Osteoblast (primary cell): ENCODE data around the gene WDR55. TPM values are rescaled to one million over a fixed set of nuclear protein-coding genes. Genes with fewer than 3 reads are reported as not detected.
"Not testable (repeated sequence)": the region's sequence is repeated elsewhere in the genome, so short reads cannot be mapped to it uniquely, and the experiment has no call there.

ENCODE experiments used
- DNase-seq: peaks from one replicate; pipeline ENCODE4 v3.0.0; 2011; ENCODE audit warnings: low spot score, mixed read lengths; ENCODE audit not compliant: insufficient read length; ENCODE audit errors: missing footprints
- H2AFZ ChIP-seq: 2 replicates; pipeline ENCODE4 v1.6.0; 2011; ENCODE audit warnings: mild to moderate bottlenecking, low read length
- H3K27ac ChIP-seq: 2 replicates; pipeline ENCODE4 v1.5.1; 2011; ENCODE audit warnings: mild to moderate bottlenecking, low read depth, low read length, moderate library complexity
- H3K27me3 ChIP-seq: 2 replicates; pipeline ENCODE4 v1.6.0; 2012; ENCODE audit warnings: mild to moderate bottlenecking, control low read depth, inconsistent platforms, low read length, moderate library complexity; ENCODE audit not compliant: insufficient read depth
- H3K36me3 ChIP-seq: 2 replicates; pipeline ENCODE4 v1.5.1; 2011; ENCODE audit warnings: mild to moderate bottlenecking, low read length, control low read depth, moderate library complexity; ENCODE audit not compliant: insufficient read depth
- H3K4me1 ChIP-seq: 2 replicates; pipeline ENCODE4 v1.5.1; 2011; ENCODE audit warnings: mild to moderate bottlenecking, low read length, control low read depth, moderate library complexity; ENCODE audit not compliant: insufficient read depth
- H3K4me2 ChIP-seq: 2 replicates; pipeline ENCODE4 v1.6.0; 2011; ENCODE audit warnings: mild to moderate bottlenecking, low read length; ENCODE audit not compliant: insufficient read depth
- H3K4me3 ChIP-seq: fragments of 200-600 bp; sonication (generic); 3 replicates; pipeline ENCODE4 v1.5.1; 2012; ENCODE audit warnings: mild to moderate bottlenecking, low read length, inconsistent platforms; ENCODE audit not compliant: insufficient read depth
- H3K79me2 ChIP-seq: 2 replicates; pipeline ENCODE4 v1.6.0; 2012; ENCODE audit warnings: mild to moderate bottlenecking, low read length, control low read depth, inconsistent platforms; ENCODE audit not compliant: insufficient read depth
- H3K9me3 ChIP-seq: 2 replicates; pipeline ENCODE4 v1.5.1; 2011; ENCODE audit warnings: low read depth, low read length, control low read depth
- H4K20me1 ChIP-seq: 2 replicates; pipeline ENCODE4 v1.6.0; 2012; ENCODE audit warnings: mild to moderate bottlenecking, low read length, control low read depth; ENCODE audit not compliant: insufficient read depth
- CTCF ChIP-seq: IDR thresholded peaks from 2 replicates; pipeline ENCODE4 v1.5.1; 2011; ENCODE audit warnings: mild to moderate bottlenecking, low read depth, low read length, moderate library complexity; ENCODE audit errors: extremely low read depth
- total RNA-seq: library from RNA; depleted of rRNA; stranded (reverse); fragments of >200 nt; gene quantifications from 2 replicates; pipeline ENCODE4 v1.2.3, GENCODE V29; 2012

Gene WDR55
- total RNA-seq, 1 donor: 30.8 TPM

- Histone ChIP-seq H4K20me1 (peaks cover 10% of the 10 kb centered on the region), H3K27ac (no peak overlapping the region), H3K9me3 (no peaks in the 10 kb centered on the region), H3K79me2 (peaks cover 56% of the 10 kb centered on the region), H3K4me2 (no peak overlapping the region), H3K27me3 (no peaks in the 10 kb centered on the region), H3K4me1 (peaks cover 13% of the 10 kb centered on the region), H2AFZ (no peak overlapping the region), H3K36me3 (peaks cover 69% of the 10 kb centered on the region), H3K4me3 (no peak overlapping the region)
- TF ChIP-seq CTCF: no peak
- DNase-seq: no peak
These were observed 32.3 kb downstream of the WDR55 start for GRCh38 chr5:140696891-140697492.

- H3K27ac ChIP-seq: peak within 1 kb of the TSS; percentile 66
- no peak for TF ChIP-seq CTCF
- peaks cover 79% of the 10 kb centered on the region for H3K36me3 ChIP-seq
These were observed 35.8 kb downstream of the WDR55 start, which contains the start of gene ZMAT2 for GRCh38 chr5:140700177-140701144. Gene ZMAT2, plus strand, starts transcription at chr5:140700447. Its CDS starts 14 bp downstream, at chr5:140700461.

GRCh38 chr5:140707812-140708211 lies 43.1 kb downstream of the WDR55 start:
- no peak for DNase-seq
- peaks cover 2% of the 10 kb centered on the region for H3K79me2 ChIP-seq
- no peaks in the 10 kb centered on the region for H3K4me1 ChIP-seq
- no peak for TF ChIP-seq CTCF
- H3K36me3 ChIP-seq: peaks cover 41% of the 10 kb centered on the region
- no peak overlapping the region for H2AFZ ChIP-seq
- H3K27ac ChIP-seq: no peak overlapping the region
- H3K4me3 ChIP-seq: no peak overlapping the region
- no peaks in the 10 kb centered on the region for H3K9me3 ChIP-seq
- H3K27me3 ChIP-seq: no peaks in the 10 kb centered on the region
- H3K4me2 ChIP-seq: no peak overlapping the region
- H4K20me1 ChIP-seq: no peaks in the 10 kb centered on the region

More at GRCh38 chr5:140700177-140701144, 35.8 kb downstream of the WDR55 start, which contains the start of gene ZMAT2:
- Histone ChIP-seq H3K4me2 (peak within 1 kb of the TSS; percentile 97), H3K4me3 (peak within 1 kb of the TSS; percentile 87), H3K4me1 (peaks cover 8% of the 10 kb centered on the region), H2AFZ (peak within 1 kb of the TSS; percentile 81), H3K79me2 (peaks cover 31% of the 10 kb centered on the region), H3K9me3 (no peaks in the 10 kb centered on the region), H4K20me1 (peaks cover 7% of the 10 kb centered on the region), H3K27me3 (no peaks in the 10 kb centered on the region)
- peak; percentile 87 for DNase-seq

- H3K9me3 ChIP-seq, H2AFZ ChIP-seq, H3K4me2 ChIP-seq, DNase-seq, H3K27me3 ChIP-seq, H3K27ac ChIP-seq, H3K4me3 ChIP-seq, H3K79me2 ChIP-seq, H3K4me1 ChIP-seq, H4K20me1 ChIP-seq: not testable (repeated sequence)
- H3K36me3 ChIP-seq: peaks cover 33% of the 10 kb centered on the region
These were observed 44.1 kb downstream of the WDR55 start for GRCh38 chr5:140708787-140709186.
